GM23338 (cell line): ENCODE measurements around the gene UNC93B1. TPM values are rescaled to one million over a fixed set of nuclear protein-coding genes. Genes with fewer than 3 reads are reported as not detected.

ENCODE experiments used
- ATAC-seq: fragments of 200-7000 bp; cut with Tn5 transposase; 3 replicates; pipeline ENCODE4 v1.9.1; 2020
- DNase-seq: peaks from one replicate; pipeline ENCODE4 v3.0.0-alpha.2; 2015; ENCODE audit warnings: low spot score
- H2AFZ ChIP-seq: fragments of 200-600 bp; sonication (generic); 2 replicates; pipeline ENCODE4 v1.8.0; 2016; ENCODE audit warnings: antibody characterized with exemption, mild to moderate bottlenecking, moderate library complexity
- H3F3A ChIP-seq: fragments of 200-600 bp; sonication (generic); replicated peaks from 2 replicates; pipeline ENCODE4 v1.8.0; 2017; ENCODE audit warnings: antibody characterized with exemption, mixed run types, low read depth
- H3K27ac ChIP-seq: fragments of 200-600 bp; sonication (generic); 2 replicates; pipeline ENCODE4 v1.6.1; 2016; ENCODE audit warnings: low read depth
- H3K27me3 ChIP-seq: fragments of 200-600 bp; sonication (generic); 2 replicates; pipeline ENCODE4 v1.8.0; 2016; ENCODE audit warnings: mild to moderate bottlenecking, mixed run types, moderate library complexity; ENCODE audit not compliant: insufficient read depth
- H3K36me3 ChIP-seq: fragments of 200-600 bp; sonication (generic); 2 replicates; pipeline ENCODE4 v1.8.0; 2016; ENCODE audit warnings: mild to moderate bottlenecking; ENCODE audit not compliant: insufficient read depth
- H3K4me1 ChIP-seq: fragments of 200-600 bp; sonication (generic); 2 replicates; pipeline ENCODE4 v1.8.0; 2016; ENCODE audit warnings: mild to moderate bottlenecking, moderate library complexity; ENCODE audit not compliant: insufficient read depth
- H3K4me2 ChIP-seq: fragments of 200-600 bp; sonication (generic); 2 replicates; pipeline ENCODE4 v1.7.1; 2017; ENCODE audit warnings: mixed run types
- H3K4me3 ChIP-seq: fragments of 200-600 bp; sonication (generic); 2 replicates; pipeline ENCODE4 v1.6.1; 2016; ENCODE audit warnings: mixed run types
- H3K79me2 ChIP-seq: fragments of 200-600 bp; sonication (generic); replicated peaks from 2 replicates; pipeline ENCODE4 v1.8.0; 2017; ENCODE audit warnings: mild to moderate bottlenecking; ENCODE audit not compliant: insufficient read depth
- H3K9me2 ChIP-seq: fragments of 200-600 bp; sonication (generic); 2 replicates; pipeline ENCODE4 v1.8.0; 2017; ENCODE audit not compliant: insufficient read depth
- H4K20me1 ChIP-seq: fragments of 200-600 bp; sonication (generic); replicated peaks from 2 replicates; pipeline ENCODE4 v1.8.0; 2017; ENCODE audit warnings: mild to moderate bottlenecking; ENCODE audit not compliant: insufficient read depth
- H3K27ac Mint-ChIP-seq: 2 replicates; pipeline ENCODE4 v1.8.0; 2020; ENCODE audit warnings: inconsistent platforms, mild to moderate bottlenecking, moderate library complexity, mixed read lengths
- H3K27me3 Mint-ChIP-seq: 3 replicates; pipeline ENCODE4 v1.8.0; 2022; ENCODE audit warnings: low read depth, mild to moderate bottlenecking, moderate library complexity, mixed read lengths, inconsistent platforms; ENCODE audit not compliant: insufficient read depth, poor library complexity
- H3K36me3 Mint-ChIP-seq: 3 replicates; pipeline ENCODE4 v1.8.0; 2021; ENCODE audit warnings: low read depth, mild to moderate bottlenecking, inconsistent platforms, moderate library complexity, mixed read lengths
- H3K4me1 Mint-ChIP-seq: 3 replicates; pipeline ENCODE4 v1.8.0; 2020; ENCODE audit warnings: mild to moderate bottlenecking, inconsistent platforms, mixed read lengths
- H3K4me3 Mint-ChIP-seq: 3 replicates; pipeline ENCODE4 v1.8.0; 2021; ENCODE audit warnings: moderate library complexity, mild to moderate bottlenecking, inconsistent platforms, mixed read lengths
- H3K9me3 Mint-ChIP-seq: 3 replicates; pipeline ENCODE4 v1.8.0; 2020; ENCODE audit warnings: moderate library complexity, mild to moderate bottlenecking, inconsistent platforms, mixed read lengths
- EZH2 ChIP-seq: fragments of 200-600 bp; sonication (generic); IDR thresholded peaks from one replicate; pipeline ENCODE4 v1.8.0; 2017; ENCODE audit warnings: antibody characterized with exemption, mild to moderate bottlenecking, low read depth; ENCODE audit not compliant: unreplicated experiment
- JUNB ChIP-seq: IDR thresholded peaks from one replicate; pipeline ENCODE4 v1.6.1; 2016; ENCODE audit warnings: antibody characterized with exemption; ENCODE audit not compliant: unreplicated experiment
- NANOG ChIP-seq: IDR thresholded peaks from 2 replicates; pipeline ENCODE4 v1.6.1; 2016; ENCODE audit warnings: antibody characterized with exemption, borderline replicate concordance
- ZNF114 ChIP-seq: fragments of 250-450 bp; sonication (Bioruptor Pico); IDR thresholded peaks from 2 replicates; pipeline ENCODE4 v1.5.0; 2020; ENCODE audit warnings: mild to moderate bottlenecking, moderate library complexity
- ZNF331 ChIP-seq: fragments of 250-450 bp; sonication (Bioruptor Pico); IDR thresholded peaks from 2 replicates; pipeline ENCODE4 v1.5.0; 2020; ENCODE audit warnings: low read depth, mild to moderate bottlenecking, moderate library complexity
- ZNF462 ChIP-seq: fragments of 250-450 bp; sonication (Bioruptor Pico); IDR thresholded peaks from 2 replicates; pipeline ENCODE4 v1.5.0; 2020; ENCODE audit warnings: mild to moderate bottlenecking, moderate library complexity
- polyA plus RNA-seq: library from polyadenylated mRNA; unstranded; fragments of >200 nt; fragmentation: Nextera tagmentation; extraction: Ambion mirVana; gene quantifications from 2 replicates; pipeline ENCODE4 v1.2.1, GENCODE V29; 2016
- total RNA-seq: library from RNA; depleted of rRNA; stranded (reverse); fragments of >200 nt; shearing (Covaris generic); gene quantifications from 2 replicates; pipeline ENCODE4 v1.2.3, GENCODE V29; 2014
- TF ChIP-seq, protein P1 (sequence below): IDR thresholded peaks from 2 replicates; pipeline ENCODE4 v1.6.1; 2016; ENCODE audit warnings: antibody characterized with exemption
- TF ChIP-seq, protein P2 (sequence below): IDR thresholded peaks from one replicate; pipeline ENCODE4 v1.6.1; 2018; ENCODE audit warnings: antibody characterized with exemption; ENCODE audit not compliant: unreplicated experiment

UNC93B1 gene
- total and polyA plus RNA-seq, 2 experiments from 2014 or later = 16.2 to 34.4 TPM

DNA sequence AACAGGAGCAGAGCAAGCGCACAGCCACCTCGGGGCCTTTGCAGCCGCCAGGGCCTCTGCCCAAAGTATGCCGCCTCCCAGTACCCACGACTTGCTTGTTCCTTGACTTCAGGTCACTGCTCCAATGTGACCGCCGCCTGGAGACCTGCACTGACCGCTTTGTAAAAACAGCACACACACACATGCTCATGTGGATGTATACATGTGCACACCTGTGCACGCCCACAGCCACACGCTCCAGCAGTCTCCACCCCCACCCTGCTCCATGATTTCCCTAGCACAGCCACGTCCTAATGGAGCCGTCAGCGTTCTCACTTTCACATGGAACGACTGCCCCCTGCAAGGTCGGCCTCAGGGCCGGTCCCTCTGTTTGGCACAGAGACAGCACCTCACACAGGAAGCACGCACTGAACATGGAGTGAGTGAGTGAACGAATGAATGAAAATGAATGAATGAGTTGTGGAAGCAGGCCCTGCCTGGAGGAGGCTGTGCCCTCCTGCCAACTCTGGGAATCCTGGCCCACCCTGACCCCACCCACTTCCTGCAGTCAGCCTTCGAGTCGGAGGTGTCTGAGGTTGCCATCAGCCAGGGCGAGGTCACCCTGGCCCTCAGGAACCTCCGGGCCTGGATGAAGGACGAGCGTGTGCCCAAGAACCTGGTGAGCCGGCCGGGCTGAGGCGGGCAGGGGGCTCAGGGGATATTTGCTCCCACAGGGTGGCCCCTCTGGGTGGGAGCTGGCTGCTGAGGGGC is 14.3 kb upstream of the UNC93B1 start (continued):
- TF ChIP-seq, protein P1, sequence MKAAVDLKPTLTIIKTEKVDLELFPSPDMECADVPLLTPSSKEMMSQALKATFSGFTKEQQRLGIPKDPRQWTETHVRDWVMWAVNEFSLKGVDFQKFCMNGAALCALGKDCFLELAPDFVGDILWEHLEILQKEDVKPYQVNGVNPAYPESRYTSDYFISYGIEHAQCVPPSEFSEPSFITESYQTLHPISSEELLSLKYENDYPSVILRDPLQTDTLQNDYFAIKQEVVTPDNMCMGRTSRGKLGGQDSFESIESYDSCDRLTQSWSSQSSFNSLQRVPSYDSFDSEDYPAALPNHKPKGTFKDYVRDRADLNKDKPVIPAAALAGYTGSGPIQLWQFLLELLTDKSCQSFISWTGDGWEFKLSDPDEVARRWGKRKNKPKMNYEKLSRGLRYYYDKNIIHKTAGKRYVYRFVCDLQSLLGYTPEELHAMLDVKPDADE = no peak
- TF ChIP-seq JUNB (no peak), EZH2 (no peak)

DNA sequence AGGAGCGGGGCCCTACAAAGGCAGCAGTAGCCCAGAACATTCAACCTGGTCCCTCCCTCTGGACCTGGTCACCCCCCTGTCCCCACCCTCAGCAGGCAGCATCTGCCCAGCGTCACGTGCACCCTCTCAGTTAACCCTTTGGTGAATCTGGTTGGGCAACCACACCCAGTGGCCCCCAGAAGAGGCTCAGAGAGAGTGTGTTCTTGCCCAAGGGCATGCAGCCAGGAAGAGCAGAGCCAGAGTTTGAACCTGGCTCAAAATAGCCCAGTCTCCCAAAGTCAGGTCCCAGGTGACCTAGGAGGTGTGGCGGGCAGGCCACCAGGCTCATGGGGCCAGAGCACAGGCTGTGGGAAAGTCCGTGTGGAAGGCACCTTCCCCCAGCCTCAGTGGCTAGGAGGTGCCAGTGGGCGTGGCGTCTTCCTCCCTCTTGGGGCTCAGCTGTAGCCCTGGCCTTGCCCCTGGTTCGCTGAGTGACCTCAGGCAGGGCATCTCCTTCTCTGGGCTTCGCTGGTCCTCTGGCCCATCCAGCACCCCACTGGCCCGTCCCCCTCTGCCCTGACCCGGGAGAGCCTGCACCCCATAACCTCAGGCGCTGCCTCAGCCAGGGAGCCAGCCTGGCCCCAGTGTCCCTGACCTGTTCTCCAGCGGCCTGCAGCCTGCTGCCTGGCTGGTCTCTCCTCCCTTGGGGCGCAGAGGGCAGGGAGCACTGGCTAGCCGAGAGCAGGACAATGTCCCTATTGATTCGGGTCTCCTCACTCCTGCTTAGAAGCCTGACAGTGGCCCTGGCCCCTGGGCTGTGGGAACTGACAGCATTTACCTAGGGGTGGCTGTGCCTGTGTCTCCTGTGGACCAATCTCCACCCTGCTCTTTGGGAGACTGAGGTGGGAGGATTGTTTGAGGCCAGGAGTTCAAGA is 13.3 kb upstream of the UNC93B1 start:
- Mint-ChIP-seq H3K4me3 (no peak overlapping the region), H3K36me3 (no peaks in the 10 kb centered on the region), H3K27me3 (peaks cover 14% of the 10 kb centered on the region), H3K4me1 (peaks cover 11% of the 10 kb centered on the region), H3K27ac (no peak overlapping the region), H3K9me3 (no peaks in the 10 kb centered on the region)
- Histone ChIP-seq H2AFZ (no peak overlapping the region), H3K4me1 (no peaks in the 10 kb centered on the region), H4K20me1 (no peaks in the 10 kb centered on the region), H3K79me2 (no peaks in the 10 kb centered on the region), H3F3A (no peaks in the 10 kb centered on the region), H3K4me3 (no peak overlapping the region), H3K27ac (no peak overlapping the region), H3K27me3 (no peaks in the 10 kb centered on the region), H3K4me2 (no peak overlapping the region), H3K9me2 (no peaks in the 10 kb centered on the region), H3K36me3 (no peaks in the 10 kb centered on the region)
- no peak for ATAC-seq
- DNase-seq = no peak
- TF ChIP-seq, protein P1 = no peak
- no peak for TF ChIP-seq NANOG
- TF ChIP-seq ZNF114 (CRISPR knock-in tag) = no peak
- no peak for TF ChIP-seq JUNB
- no peak for TF ChIP-seq ZNF331 (CRISPR knock-in tag)
- TF ChIP-seq ZNF462 (CRISPR knock-in tag) = no peak
- TF ChIP-seq, protein P2, sequence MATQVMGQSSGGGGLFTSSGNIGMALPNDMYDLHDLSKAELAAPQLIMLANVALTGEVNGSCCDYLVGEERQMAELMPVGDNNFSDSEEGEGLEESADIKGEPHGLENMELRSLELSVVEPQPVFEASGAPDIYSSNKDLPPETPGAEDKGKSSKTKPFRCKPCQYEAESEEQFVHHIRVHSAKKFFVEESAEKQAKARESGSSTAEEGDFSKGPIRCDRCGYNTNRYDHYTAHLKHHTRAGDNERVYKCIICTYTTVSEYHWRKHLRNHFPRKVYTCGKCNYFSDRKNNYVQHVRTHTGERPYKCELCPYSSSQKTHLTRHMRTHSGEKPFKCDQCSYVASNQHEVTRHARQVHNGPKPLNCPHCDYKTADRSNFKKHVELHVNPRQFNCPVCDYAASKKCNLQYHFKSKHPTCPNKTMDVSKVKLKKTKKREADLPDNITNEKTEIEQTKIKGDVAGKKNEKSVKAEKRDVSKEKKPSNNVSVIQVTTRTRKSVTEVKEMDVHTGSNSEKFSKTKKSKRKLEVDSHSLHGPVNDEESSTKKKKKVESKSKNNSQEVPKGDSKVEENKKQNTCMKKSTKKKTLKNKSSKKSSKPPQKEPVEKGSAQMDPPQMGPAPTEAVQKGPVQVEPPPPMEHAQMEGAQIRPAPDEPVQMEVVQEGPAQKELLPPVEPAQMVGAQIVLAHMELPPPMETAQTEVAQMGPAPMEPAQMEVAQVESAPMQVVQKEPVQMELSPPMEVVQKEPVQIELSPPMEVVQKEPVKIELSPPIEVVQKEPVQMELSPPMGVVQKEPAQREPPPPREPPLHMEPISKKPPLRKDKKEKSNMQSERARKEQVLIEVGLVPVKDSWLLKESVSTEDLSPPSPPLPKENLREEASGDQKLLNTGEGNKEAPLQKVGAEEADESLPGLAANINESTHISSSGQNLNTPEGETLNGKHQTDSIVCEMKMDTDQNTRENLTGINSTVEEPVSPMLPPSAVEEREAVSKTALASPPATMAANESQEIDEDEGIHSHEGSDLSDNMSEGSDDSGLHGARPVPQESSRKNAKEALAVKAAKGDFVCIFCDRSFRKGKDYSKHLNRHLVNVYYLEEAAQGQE = no peak
- no peak for TF ChIP-seq EZH2
